Suprapubic skin (tissue), 4 donors: ENCODE results near the gene FCRL3. TPM values are rescaled to one million over a fixed set of nuclear protein-coding genes. Genes with fewer than 3 reads are reported as not detected.

Experiments
- DNase-seq, 2 donors: peaks; one replicate each; pipeline ENCODE4 v3.0.0-alpha.2; 2019; ENCODE audit warnings: low spot score in 2 of 2
- H3K27ac ChIP-seq: fragments of 200-600 bp; sonication (generic); one replicate; pipeline ENCODE4 v1.5.1; 2019
- H3K27me3 ChIP-seq: fragments of 200-600 bp; sonication (generic); one replicate; pipeline ENCODE4 v1.5.1; 2019
- H3K36me3 ChIP-seq: fragments of 200-600 bp; sonication (generic); one replicate; pipeline ENCODE4 v1.5.1; 2019
- H3K4me1 ChIP-seq: fragments of 200-600 bp; sonication (generic); one replicate; pipeline ENCODE4 v1.5.1; 2019
- H3K4me3 ChIP-seq: fragments of 200-600 bp; sonication (generic); one replicate; pipeline ENCODE4 v1.5.1; 2019; ENCODE audit warnings: mild to moderate bottlenecking
- H3K9me3 ChIP-seq: fragments of 200-600 bp; sonication (generic); one replicate; pipeline ENCODE4 v1.5.1; 2019
- EP300 ChIP-seq: sonication (generic); formaldehyde crosslinking; IDR thresholded peaks from one replicate; pipeline ENCODE4 v1.6.1; 2017; ENCODE audit warnings: antibody characterized with exemption
- POLR2A ChIP-seq, 2 donors: fragments of 450-650 bp; IDR thresholded peaks; one replicate each; pipeline ENCODE4 v1.6.1; 2017; ENCODE audit warnings: antibody characterized with exemption in 2 of 2, mild to moderate bottlenecking in 2 of 2, moderate library complexity in 2 of 2
- POLR2AphosphoS5 ChIP-seq, 3 donors: sonication (generic); formaldehyde crosslinking; IDR thresholded peaks; one replicate each; pipeline ENCODE4 v1.6.1; 2017; ENCODE audit warnings: antibody characterized with exemption in 3 of 3
- WGBS: methylation state at CpG from one replicate; pipeline ENCODE4 v1.1.5; 2018; 5-methylcytosine and 5-hydroxymethylcytosine counted together
- total RNA-seq, 4 donors: library from RNA; depleted of rRNA; stranded (reverse); fragments of >200 nt; gene quantifications; one replicate each; pipeline ENCODE4 v1.1.0, GENCODE V29; 2016
- TF ChIP-seq, protein P1 (sequence below), 2 donors: fragments of 200-600 bp in 1 of 2; fragments of 450-650 bp in 1 of 2; sonication (generic) in 1 of 2; IDR thresholded peaks; one replicate each; pipeline ENCODE4 v1.5.1; 2016 to 2019; ENCODE audit warnings: antibody characterized with exemption in 2 of 2, mild to moderate bottlenecking in 1 of 2, moderate library complexity in 1 of 2

FCRL3 gene
- total RNA-seq, 4 donors from 2014 or later = not detected

DNA sequence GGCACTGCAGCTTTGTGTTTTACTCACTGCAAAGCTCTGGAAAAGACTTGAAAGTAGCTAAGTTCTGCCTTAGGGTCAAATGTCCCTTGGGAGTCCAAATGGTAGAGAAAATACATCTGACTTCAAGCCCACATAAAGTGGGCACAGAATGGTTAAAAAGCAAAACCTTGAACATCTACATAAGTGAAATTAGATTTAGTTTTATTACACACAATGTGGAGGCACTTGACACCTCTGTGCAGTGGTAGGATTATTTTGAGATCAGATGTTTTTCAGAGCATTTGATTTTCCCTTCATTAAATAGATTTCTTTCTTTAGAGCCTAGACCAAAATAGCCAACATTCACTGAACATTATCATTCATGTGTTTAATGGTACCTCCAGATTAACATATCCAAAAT, 11.2 kb upstream of the FCRL3 start:
- H3K9me3 ChIP-seq = no peaks in the 10 kb centered on the region
- H3K27ac ChIP-seq = no peak overlapping the region
- H3K36me3 ChIP-seq = no peaks in the 10 kb centered on the region
- H3K4me3 ChIP-seq = no peak overlapping the region
- H3K27me3 ChIP-seq = no peaks in the 10 kb centered on the region
- H3K4me1 ChIP-seq = no peaks in the 10 kb centered on the region
- TF ChIP-seq, protein P1, sequence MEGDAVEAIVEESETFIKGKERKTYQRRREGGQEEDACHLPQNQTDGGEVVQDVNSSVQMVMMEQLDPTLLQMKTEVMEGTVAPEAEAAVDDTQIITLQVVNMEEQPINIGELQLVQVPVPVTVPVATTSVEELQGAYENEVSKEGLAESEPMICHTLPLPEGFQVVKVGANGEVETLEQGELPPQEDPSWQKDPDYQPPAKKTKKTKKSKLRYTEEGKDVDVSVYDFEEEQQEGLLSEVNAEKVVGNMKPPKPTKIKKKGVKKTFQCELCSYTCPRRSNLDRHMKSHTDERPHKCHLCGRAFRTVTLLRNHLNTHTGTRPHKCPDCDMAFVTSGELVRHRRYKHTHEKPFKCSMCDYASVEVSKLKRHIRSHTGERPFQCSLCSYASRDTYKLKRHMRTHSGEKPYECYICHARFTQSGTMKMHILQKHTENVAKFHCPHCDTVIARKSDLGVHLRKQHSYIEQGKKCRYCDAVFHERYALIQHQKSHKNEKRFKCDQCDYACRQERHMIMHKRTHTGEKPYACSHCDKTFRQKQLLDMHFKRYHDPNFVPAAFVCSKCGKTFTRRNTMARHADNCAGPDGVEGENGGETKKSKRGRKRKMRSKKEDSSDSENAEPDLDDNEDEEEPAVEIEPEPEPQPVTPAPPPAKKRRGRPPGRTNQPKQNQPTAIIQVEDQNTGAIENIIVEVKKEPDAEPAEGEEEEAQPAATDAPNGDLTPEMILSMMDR (IDR thresholded peaks at IDR 0.05) = no peak
- TF ChIP-seq POLR2AphosphoS5 (IDR thresholded peaks at IDR 0.05) = no peak
- no peak for TF ChIP-seq EP300
- no peak for TF ChIP-seq POLR2A (IDR thresholded peaks at IDR 0.05)
- DNase-seq = no peak

DNA sequence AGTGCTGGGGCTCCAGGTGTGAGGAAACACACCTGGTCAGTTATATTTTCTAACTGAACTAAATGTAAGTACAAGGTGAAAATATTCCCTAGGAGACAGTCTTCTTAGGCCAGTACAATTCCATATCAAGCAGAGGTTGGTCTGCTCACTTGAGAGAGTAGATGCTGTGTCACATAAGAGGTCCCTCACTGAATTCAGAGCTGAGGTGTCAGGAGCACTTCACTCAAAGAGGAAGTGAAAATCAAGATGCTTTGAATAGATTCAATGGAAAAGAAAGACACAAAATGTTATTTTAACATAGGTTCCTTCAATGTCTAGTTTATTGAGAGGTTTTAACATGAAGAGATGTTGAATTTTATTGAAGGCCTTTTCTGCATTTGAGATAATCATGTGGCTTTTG, 4.3 kb upstream of the FCRL3 start:
- Histone ChIP-seq H3K9me3 (no peaks in the 10 kb centered on the region), H3K27me3 (no peaks in the 10 kb centered on the region), H3K27ac (no peak overlapping the region), H3K36me3 (no peaks in the 10 kb centered on the region), H3K4me3 (no peak overlapping the region), H3K4me1 (no peaks in the 10 kb centered on the region)
- no peak for DNase-seq
- TF ChIP-seq EP300 = no peak
- TF ChIP-seq POLR2AphosphoS5 (IDR thresholded peaks at IDR 0.05) = no peak
- TF ChIP-seq, protein P1 (IDR thresholded peaks at IDR 0.05) = no peak
- TF ChIP-seq POLR2A (IDR thresholded peaks at IDR 0.05) = no peak

DNA sequence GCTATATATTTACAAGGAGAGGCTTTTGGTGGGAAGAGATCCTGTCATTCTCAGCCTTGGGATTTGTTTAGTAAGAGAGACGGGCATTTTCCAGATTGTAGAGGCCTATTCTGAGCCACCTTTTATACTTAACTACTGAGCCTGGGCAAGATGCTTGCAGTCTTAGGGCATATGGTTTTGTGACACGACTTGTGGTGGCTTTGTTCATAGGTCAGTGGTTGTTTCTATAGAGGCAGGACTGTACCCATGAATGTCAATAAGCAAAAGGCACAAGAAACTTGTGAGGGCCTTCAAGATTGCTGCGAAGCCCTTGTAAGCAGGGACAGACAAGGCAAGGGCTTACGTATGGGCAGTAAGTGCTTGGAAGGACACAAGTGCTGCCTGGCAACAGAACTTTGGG, 3.4 kb upstream of the FCRL3 start:
- Histone ChIP-seq H3K36me3 (no peaks in the 10 kb centered on the region), H3K9me3 (no peaks in the 10 kb centered on the region), H3K4me3 (no peak overlapping the region), H3K27ac (no peak overlapping the region), H3K4me1 (no peaks in the 10 kb centered on the region), H3K27me3 (peaks cover 4% of the 10 kb centered on the region)
- WGBS = 83% methylated on average over 4 of the region's 4 CpGs
- no peak for DNase-seq
- no peak for TF ChIP-seq EP300
- TF ChIP-seq POLR2A (IDR thresholded peaks at IDR 0.05) = no peak
- TF ChIP-seq, protein P1 (IDR thresholded peaks at IDR 0.05) = no peak
- no peak for TF ChIP-seq POLR2AphosphoS5 (IDR thresholded peaks at IDR 0.05)

DNA sequence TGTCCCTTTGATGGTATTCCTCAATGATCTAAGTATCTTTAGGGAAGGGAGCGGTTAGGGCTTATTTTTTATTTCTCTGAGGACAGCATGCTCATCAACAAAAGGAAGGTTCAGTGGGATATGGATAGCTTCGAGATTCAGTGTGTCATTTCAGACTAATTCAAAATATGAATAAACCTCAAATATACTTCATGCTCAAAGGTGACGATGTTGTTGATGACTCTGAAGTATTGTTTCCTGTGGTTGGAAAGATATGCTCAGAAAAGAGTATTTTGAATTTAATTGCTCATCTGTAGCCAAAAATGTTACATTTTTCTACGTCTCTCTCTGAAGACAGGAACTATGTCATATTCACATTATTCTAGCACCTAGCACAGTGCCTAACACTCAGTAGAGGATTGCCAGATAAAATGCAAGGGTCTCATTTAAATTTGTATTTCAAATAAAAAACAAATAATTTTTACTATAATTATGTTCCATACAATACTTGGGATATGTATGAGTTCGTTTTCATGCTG, 1.8 kb upstream of the FCRL3 start:
- no peak for TF ChIP-seq POLR2AphosphoS5 (IDR thresholded peaks at IDR 0.05)
- TF ChIP-seq EP300 = no peak
- TF ChIP-seq, protein P1 (IDR thresholded peaks at IDR 0.05) = no peak
- TF ChIP-seq POLR2A (IDR thresholded peaks at IDR 0.05) = no peak
- peaks cover 4% of the 10 kb centered on the region for H3K27me3 ChIP-seq
- H3K4me3 ChIP-seq = no peak overlapping the region
- H3K27ac ChIP-seq = no peak overlapping the region
- no peaks in the 10 kb centered on the region for H3K9me3 ChIP-seq
- H3K4me1 ChIP-seq = no peaks in the 10 kb centered on the region
- DNase-seq = no peak
- WGBS = 73% methylated on average over 5 of the region's 5 CpGs
- H3K36me3 ChIP-seq = no peaks in the 10 kb centered on the region

DNA sequence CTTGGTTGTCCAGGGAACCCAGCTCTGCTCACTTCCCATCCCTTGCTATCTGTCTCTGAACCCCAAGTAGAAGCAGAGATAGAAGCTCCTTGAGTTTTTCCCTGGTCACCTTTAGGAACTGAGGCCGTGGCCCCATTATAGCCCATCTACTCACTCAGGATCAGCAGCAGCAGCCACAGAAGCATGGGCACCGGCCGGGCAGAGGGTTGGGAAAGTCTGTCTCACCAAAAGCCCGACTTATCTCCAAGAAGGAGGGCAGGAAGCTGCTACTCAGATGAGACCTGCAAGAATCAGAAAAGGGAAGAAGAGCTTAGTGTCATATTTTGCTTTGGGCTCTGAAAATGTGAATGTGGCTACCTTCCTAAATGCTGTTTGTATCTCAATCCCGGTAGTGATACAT, 264 bp downstream of the FCRL3 start:
- TF ChIP-seq, protein P1 (IDR thresholded peaks at IDR 0.05) = no peak
- TF ChIP-seq POLR2A (IDR thresholded peaks at IDR 0.05) (no peak), POLR2AphosphoS5 (IDR thresholded peaks at IDR 0.05) (no peak), EP300 (no peak)
- WGBS = 82% methylated on average over 5 of the region's 5 CpGs
- Histone ChIP-seq H3K36me3 (no peaks in the 10 kb centered on the region), H3K9me3 (no peaks in the 10 kb centered on the region), H3K27ac (no peak overlapping the region), H3K4me1 (no peaks in the 10 kb centered on the region), H3K4me3 (no peak overlapping the region), H3K27me3 (peaks cover 4% of the 10 kb centered on the region)
- DNase-seq = no peak
